ENCODE results near the gene NBL1.
"Not testable (repeated sequence)": the region's sequence is repeated elsewhere in the genome, so short reads cannot be mapped to it uniquely, and the experiment has no call there.

- not testable (repeated sequence) for TF ChIP-seq ZNF274 (IDR thresholded peaks at IDR 0.05; ENCODE audit: low read depth, low read length); YY1 (IDR thresholded peaks at IDR 0.05; ENCODE audit: insufficient read depth, insufficient read length)
Measured at GRCh38 chr1:19636749-19637148, 7.4 kb upstream of the NBL1 start.

Data from NT2/D1 (cell line).